Retinal pigment epithelial cell (primary cell): ENCODE data around the gene ANKRD34A.

Experiments
- DNase-seq: peaks from one replicate; pipeline ENCODE4 v3.0.0-alpha.2; 2010; ENCODE audit warnings: low read depth
- H3K4me3 ChIP-seq: 2 replicates; pipeline ENCODE4 v1.5.1; 2011; ENCODE audit warnings: mild to moderate bottlenecking, low read length, control low read depth, moderate library complexity
- CTCF ChIP-seq: conservative IDR thresholded peaks from 2 replicates; pipeline ENCODE4 v1.5.1; 2011; ENCODE audit warnings: low read depth, low read length, control low read depth, inconsistent platforms

The ANKRD34A gene

DNA sequence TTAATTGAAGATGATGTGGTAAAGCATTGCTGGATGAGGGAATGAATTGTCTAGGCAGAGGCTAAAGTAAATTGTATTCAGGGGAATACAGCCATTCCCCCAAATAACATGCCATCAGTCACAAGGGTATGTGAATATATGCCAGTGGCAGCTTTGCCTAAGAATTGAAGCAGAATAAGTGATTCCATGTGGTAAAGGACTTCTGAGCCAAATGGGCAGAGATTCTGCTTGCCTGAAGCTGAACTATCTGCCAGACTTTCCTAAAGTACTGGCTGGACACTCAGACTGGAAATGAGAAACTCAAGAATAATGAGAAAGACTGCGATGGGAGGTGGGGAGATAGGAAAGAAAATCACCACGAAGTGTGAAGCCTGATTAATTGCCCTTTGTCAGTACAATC is 8.9 kb downstream of the ANKRD34A start:
- TF ChIP-seq CTCF: no peak
- no peak for DNase-seq
- H3K4me3 ChIP-seq: no peak overlapping the region

GRCh38 chr1:145953861-145954260 is 10.5 kb downstream of the ANKRD34A start:
- H3K4me3 ChIP-seq: no peak overlapping the region
- no peak for TF ChIP-seq CTCF
- no peak for DNase-seq

- TF ChIP-seq CTCF: no peak
- no peak for DNase-seq
- H3K4me3 ChIP-seq: no peak overlapping the region
Measured at GRCh38 chr1:145952903-145953302, 11.5 kb downstream of the ANKRD34A start.

DNA sequence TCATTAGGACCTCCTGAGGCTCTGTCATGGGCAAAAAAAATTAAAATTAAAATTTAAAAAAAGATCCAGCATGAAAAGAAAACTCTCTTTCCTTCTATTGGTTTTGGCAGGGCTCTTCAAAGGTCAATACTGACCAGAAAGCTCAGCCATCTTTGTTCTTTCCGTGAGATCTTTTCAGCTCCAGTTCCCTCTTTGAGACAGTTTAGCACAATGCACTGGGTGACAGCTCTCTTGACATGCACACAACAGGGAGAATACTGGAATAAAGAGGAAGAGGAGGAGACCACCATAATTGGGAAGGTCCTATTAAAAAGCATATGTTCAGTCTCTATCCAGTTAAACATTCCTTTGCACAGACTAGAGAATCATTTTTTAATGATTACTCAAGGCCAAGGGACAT is 12.8 kb downstream of the ANKRD34A start:
- TF ChIP-seq CTCF: no peak

GRCh38 chr1:145949219-145949618 is 15.2 kb downstream of the ANKRD34A start:
- no peak overlapping the region for H3K4me3 ChIP-seq
- no peak for DNase-seq

More for the DNA sequence above, 12.8 kb downstream of the ANKRD34A start:
- DNase-seq: no peak
- H3K4me3 ChIP-seq: no peak overlapping the region

DNA sequence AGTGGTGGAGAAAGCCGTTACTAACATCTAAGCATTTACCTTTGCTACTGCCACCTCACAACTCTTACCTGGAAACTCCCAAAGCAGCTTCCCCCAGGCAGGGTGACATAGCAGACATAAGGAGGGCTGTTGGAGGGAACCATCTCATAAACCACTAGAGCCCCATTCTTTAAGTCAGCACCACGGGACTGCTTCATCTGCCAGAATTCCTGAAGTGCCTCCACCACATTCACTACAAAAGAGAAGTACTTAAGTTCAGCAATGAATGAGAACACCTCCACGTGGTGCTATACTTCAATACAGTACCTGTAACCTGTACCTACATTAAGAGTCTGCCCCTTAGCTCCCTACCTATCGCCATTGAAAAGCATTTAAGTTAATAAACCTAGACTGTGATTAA is 16.8 kb downstream of the ANKRD34A start:
- no peak for TF ChIP-seq CTCF
- no peak overlapping the region for H3K4me3 ChIP-seq
- no peak for DNase-seq

More at GRCh38 chr1:145949219-145949618, 15.2 kb downstream of the ANKRD34A start:
- no peak for TF ChIP-seq CTCF

- no peak for TF ChIP-seq CTCF
- no peak for DNase-seq
- H3K4me3 ChIP-seq: no peak overlapping the region
Measured at GRCh38 chr1:145946477-145946986, 17.8 kb downstream of the ANKRD34A start.
